ENCODE measurements around the gene FAM135A. TPM values are rescaled to one million over a fixed set of nuclear protein-coding genes. Genes with fewer than 3 reads are reported as not detected.

FAM135A gene
- total and polyA plus RNA-seq, 10 of the 15 experiments (the other 5 are each of a cell fraction or from before 2014, with no cell fraction given) = 3.9 to 24.5 (median 13.7) TPM

DNA sequence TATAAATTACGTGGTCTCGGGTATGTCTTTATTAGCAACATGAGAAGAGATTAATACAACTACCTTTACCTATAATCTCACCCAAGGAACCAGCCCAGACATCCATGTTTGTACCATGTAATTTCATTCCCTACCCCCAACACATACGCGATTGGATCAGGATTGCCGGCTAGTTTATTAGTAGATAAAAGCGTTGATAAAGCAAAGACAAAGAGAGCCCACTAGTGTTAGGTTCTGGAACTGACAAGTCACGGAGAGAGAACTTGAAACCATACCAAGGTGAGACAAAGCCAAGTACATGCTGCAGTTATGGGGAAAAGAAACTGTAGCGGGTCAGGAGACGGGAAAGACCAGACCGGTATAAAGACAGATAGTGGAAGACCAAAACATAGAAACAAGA lies 37.4 kb upstream of the FAM135A start:
- Histone ChIP-seq H3K27me3 (replicated peaks in 1 of 2; ENCODE audit: control insufficient read depth in 2 of 2, insufficient read depth in 2 of 2, low read length in 1 of 2) (no peaks in the 10 kb centered on the region; a peak in 1 of 4 replicates), H4K20me1 (ENCODE audit: control insufficient read depth, insufficient read depth) (no peaks in the 10 kb centered on the region), H3K36me3 (ENCODE audit: control insufficient read depth in 2 of 2, insufficient read depth in 2 of 2, low read length in 1 of 2) (no peaks in the 10 kb centered on the region), H2AFZ (ENCODE audit: control insufficient read depth, low read depth, low read length) (no peak overlapping the region), H3K4me2 (ENCODE audit: control insufficient read depth, insufficient read depth) (no peak overlapping the region), H3K4me1 (ENCODE audit: control insufficient read depth, insufficient read depth, low read length) (no peaks in the 10 kb centered on the region; the same call in 1 of the 2 replicates), H3K9ac (ENCODE audit: control insufficient read depth, insufficient read depth, low read length) (no peak overlapping the region), H3K9me3 (replicated peaks; ENCODE audit: control insufficient read depth, insufficient read depth, low read length) (no peaks in the 10 kb centered on the region), H3K4me3 (no peak overlapping the region), H3K79me2 (ENCODE audit: control insufficient read depth, insufficient read depth, low read length) (no peaks in the 10 kb centered on the region), H3K27ac (ENCODE audit: control insufficient read depth, insufficient read depth) (no peak overlapping the region)
- DNase-seq (ENCODE audit: low read depth, low spot score) (no peak), FAIRE-seq (no peak), ATAC-seq (0 out of 3 replicates have a peak, but pooled peaks have one; percentile 15)
- 70% methylated on average over 10 of the region's 10 CpGs for WGBS (ENCODE audit: insufficient coverage, insufficient replicate concordance, low lambda C conversion rate, missing lambda C conversion rate)
- ChIA-PET POLR2A (no interaction called here), SMC1A (ENCODE audit: uncharacterized antibody, unreplicated experiment) (no interaction called here), RAD21 (ENCODE audit: unreplicated experiment) (interaction anchor here (1.5 kb wide), 1 partner anchor 155 kb away, joined by 3 read pairs; no protein-coding TSS in a partner anchor), CTCF (interaction anchor here (1.4 to 2.1 kb wide), 2 partner anchors 155 kb away, joined by 6 to 9 read pairs; no protein-coding TSS in a partner anchor)
- BruUV-seq (replicated peaks) = no TSS peak
- TF ChIP-seq, protein P1, sequence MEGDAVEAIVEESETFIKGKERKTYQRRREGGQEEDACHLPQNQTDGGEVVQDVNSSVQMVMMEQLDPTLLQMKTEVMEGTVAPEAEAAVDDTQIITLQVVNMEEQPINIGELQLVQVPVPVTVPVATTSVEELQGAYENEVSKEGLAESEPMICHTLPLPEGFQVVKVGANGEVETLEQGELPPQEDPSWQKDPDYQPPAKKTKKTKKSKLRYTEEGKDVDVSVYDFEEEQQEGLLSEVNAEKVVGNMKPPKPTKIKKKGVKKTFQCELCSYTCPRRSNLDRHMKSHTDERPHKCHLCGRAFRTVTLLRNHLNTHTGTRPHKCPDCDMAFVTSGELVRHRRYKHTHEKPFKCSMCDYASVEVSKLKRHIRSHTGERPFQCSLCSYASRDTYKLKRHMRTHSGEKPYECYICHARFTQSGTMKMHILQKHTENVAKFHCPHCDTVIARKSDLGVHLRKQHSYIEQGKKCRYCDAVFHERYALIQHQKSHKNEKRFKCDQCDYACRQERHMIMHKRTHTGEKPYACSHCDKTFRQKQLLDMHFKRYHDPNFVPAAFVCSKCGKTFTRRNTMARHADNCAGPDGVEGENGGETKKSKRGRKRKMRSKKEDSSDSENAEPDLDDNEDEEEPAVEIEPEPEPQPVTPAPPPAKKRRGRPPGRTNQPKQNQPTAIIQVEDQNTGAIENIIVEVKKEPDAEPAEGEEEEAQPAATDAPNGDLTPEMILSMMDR (IDR thresholded peaks at IDR 0.05 in 2 of 3, conservative IDR thresholded peaks at IDR 0.05 in 1 of 3; ENCODE audit: control insufficient read depth in 2 of 3, extremely low read depth in 1 of 3, insufficient read depth in 1 of 3, low read depth in 3 of 3, low read length in 3 of 3) = peak; percentile 7 to 37 (median 34); a peak in 4 of 6 replicates
- no peak for TF ChIP-seq CREB1 (IDR thresholded peaks at IDR 0.05; ENCODE audit: low read depth)
- TF ChIP-seq ZNF384 (IDR thresholded peaks at IDR 0.05; ENCODE audit: borderline replicate concordance, low read depth, low read length) = no peak
- TF ChIP-seq, protein P2, sequence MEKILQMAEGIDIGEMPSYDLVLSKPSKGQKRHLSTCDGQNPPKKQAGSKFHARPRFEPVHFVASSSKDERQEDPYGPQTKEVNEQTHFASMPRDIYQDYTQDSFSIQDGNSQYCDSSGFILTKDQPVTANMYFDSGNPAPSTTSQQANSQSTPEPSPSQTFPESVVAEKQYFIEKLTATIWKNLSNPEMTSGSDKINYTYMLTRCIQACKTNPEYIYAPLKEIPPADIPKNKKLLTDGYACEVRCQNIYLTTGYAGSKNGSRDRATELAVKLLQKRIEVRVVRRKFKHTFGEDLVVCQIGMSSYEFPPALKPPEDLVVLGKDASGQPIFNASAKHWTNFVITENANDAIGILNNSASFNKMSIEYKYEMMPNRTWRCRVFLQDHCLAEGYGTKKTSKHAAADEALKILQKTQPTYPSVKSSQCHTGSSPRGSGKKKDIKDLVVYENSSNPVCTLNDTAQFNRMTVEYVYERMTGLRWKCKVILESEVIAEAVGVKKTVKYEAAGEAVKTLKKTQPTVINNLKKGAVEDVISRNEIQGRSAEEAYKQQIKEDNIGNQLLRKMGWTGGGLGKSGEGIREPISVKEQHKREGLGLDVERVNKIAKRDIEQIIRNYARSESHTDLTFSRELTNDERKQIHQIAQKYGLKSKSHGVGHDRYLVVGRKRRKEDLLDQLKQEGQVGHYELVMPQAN (conservative IDR thresholded peaks at IDR 0.05) = no peak
- no peak for TF ChIP-seq ASH2L (IDR thresholded peaks at IDR 0.05; ENCODE audit: borderline replicate concordance, low read depth)
- peak; percentile 11; the same call in 1 of the 2 replicates for TF ChIP-seq RAD21 (IDR thresholded peaks at IDR 0.05; ENCODE audit: insufficient read depth, low read depth, low read length)
- no peak for TF ChIP-seq TCF12 (IDR thresholded peaks at IDR 0.05; ENCODE audit: low read depth, low read length)
- no peak for TF ChIP-seq BCL11A (IDR thresholded peaks at IDR 0.05; ENCODE audit: low read depth, low read length)
- intact Hi-C loops (cut with micrococcal nuclease; ENCODE audit: unreplicated experiment) = loop anchor here (2.0 to 10.0 kb wide), 2 partner anchors 19 to 509 kb away; no protein-coding TSS in a partner anchor
- in situ Hi-C loops (cut with MboI) = no loop called here

All from GM12878 (cell line).